Dendritic cell treated with granulocyte-macrophage colony-stimulating factor and Interleukin-4, amounts not matched to agents 40 ng/mL and 50 ng/mL, for 4 days (primary cell): Measurements from ENCODE around the gene VPS33B.
A peak's percentile ranks its signal among the peaks of the same experiment; 100 is the strongest.

ENCODE experiments used
- H3K27ac Mint-ChIP-seq: one replicate; pipeline ENCODE4 v1.8.0; 2022; ENCODE audit warnings: mild to moderate bottlenecking, mixed read lengths
- H3K27me3 Mint-ChIP-seq: one replicate; pipeline ENCODE4 v1.8.0; 2022; ENCODE audit warnings: mild to moderate bottlenecking, mixed read lengths
- H3K36me3 Mint-ChIP-seq: one replicate; pipeline ENCODE4 v1.8.0; 2022; ENCODE audit warnings: low read depth, mixed read lengths
- H3K4me1 Mint-ChIP-seq: one replicate; pipeline ENCODE4 v1.8.0; 2022; ENCODE audit warnings: low read depth, mixed read lengths
- H3K4me3 Mint-ChIP-seq: one replicate; pipeline ENCODE4 v1.8.0; 2022; ENCODE audit warnings: mild to moderate bottlenecking, moderate library complexity, mixed read lengths
- H3K9me3 Mint-ChIP-seq: one replicate; pipeline ENCODE4 v1.8.0; 2022; ENCODE audit warnings: mixed read lengths
- intact Hi-C: fragments of 100-400 bp; cut with micrococcal nuclease; formaldehyde crosslinking; loops from one replicate; pipeline ENCODE4 v1.15.0; 2022

Gene VPS33B

DNA sequence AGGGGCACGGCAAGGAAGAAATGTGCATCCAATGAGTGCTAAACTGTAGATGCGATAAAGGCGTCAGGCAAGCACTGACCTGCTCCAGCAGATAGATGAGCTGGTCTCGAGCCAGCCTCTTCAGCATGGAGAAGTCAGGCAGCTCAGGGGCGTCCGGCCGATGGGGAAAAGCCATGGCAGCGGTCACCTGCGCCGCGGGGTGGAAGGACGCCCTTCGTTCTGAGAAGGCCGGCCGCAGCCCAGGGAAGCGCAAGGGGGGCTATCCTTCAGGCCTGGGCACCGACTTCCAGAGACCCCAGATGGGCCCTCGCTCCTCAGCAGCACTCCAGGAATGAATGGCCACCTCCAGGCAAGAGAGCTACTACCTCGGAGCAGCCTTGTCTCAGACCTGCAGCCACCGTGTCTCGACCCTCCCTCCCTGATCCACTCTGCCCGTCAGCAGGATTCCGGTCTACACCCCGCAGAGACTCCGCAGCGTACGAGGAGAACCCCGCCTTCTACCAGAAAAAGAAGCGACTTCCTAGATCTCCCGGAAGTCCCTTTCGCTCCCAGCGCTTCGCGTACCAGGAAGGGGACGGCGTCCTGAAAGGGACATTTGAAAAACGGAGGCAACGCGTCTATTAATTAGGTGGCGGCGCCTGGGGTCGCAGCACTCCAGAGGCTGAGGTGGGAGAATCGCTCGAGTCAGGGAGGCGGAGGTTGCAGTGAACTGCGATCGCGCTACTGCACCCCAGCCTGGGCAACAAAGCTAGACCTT lies at the start of gene VPS33B:
TSS of gene VPS33B (minus strand) at position 520 of the 757 bp plus-strand sequence. CDS start at position 175, 345 bp downstream.
- peak within 1 kb of the TSS; percentile 96 for H3K27ac Mint-ChIP-seq
- H3K4me1 Mint-ChIP-seq: peaks cover 36% of the 10 kb centered on the region
- intact Hi-C loops: loop anchor here (1.0 kb wide), 1 partner anchor 28 kb away; the partner anchor contains the start of gene PRC1
- H3K4me3 Mint-ChIP-seq: peak within 1 kb of the TSS; percentile 92
- no peaks in the 10 kb centered on the region for H3K27me3 Mint-ChIP-seq
- H3K36me3 Mint-ChIP-seq: peaks cover 32% of the 10 kb centered on the region
- H3K9me3 Mint-ChIP-seq: no peaks in the 10 kb centered on the region

GRCh38 chr15:91072161-91072560 lies 49.8 kb upstream of the VPS33B start:
- no peak overlapping the region for H3K27ac Mint-ChIP-seq
- H3K4me1 Mint-ChIP-seq: peaks cover 12% of the 10 kb centered on the region
- H3K27me3 Mint-ChIP-seq: peaks cover 24% of the 10 kb centered on the region
- H3K36me3 Mint-ChIP-seq: no peaks in the 10 kb centered on the region
- no peak overlapping the region for H3K4me3 Mint-ChIP-seq
- H3K9me3 Mint-ChIP-seq: no peaks in the 10 kb centered on the region
- intact Hi-C loops: no loop called here

DNA sequence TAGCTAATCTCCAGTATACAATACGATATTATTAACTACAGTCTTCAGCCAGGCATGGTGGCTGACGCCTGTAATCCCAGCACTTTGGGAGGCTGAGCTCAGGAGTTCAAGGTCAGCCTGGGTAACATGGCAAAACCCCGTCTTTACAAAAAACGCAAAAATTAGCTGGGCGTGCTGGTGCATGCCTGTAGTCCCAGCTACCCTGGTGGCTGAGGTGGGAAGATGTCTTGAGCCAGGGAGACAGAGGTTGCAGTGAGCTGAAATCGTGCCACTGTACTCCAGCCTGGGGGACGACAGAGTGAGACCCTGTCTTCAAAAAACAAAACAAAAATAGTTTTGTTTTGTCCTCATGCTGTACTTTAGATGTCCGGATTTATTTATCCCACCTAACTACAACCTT lies 48.5 kb upstream of the VPS33B start:
- Mint-ChIP-seq H3K27me3 (peaks cover 24% of the 10 kb centered on the region), H3K4me3 (no peak overlapping the region), H3K9me3 (no peaks in the 10 kb centered on the region), H3K36me3 (no peaks in the 10 kb centered on the region), H3K4me1 (peaks cover 11% of the 10 kb centered on the region), H3K27ac (no peak overlapping the region)
- intact Hi-C loops: no loop called here

DNA sequence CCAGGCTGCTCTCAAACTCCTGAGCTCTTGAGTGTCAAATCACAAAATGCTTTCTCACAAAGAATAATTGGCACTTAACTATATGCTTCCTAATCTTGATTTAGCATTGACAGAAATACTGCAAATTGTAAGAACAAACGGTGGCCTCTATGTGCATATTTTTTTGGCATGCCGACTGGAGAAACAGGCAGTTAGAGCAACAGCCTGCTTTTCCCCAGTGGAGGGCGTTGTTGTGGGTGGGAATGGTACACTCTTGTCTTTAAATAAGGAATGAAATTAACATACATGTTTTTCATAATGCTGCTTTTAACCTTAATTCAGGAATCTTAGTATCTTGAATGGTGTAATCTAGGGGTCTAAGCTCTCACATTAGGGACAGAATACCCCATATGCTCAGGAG lies 46.6 kb upstream of the VPS33B start:
- peaks cover 24% of the 10 kb centered on the region for H3K27me3 Mint-ChIP-seq
- H3K4me3 Mint-ChIP-seq: no peak overlapping the region
- no peaks in the 10 kb centered on the region for H3K36me3 Mint-ChIP-seq
- intact Hi-C loops: no loop called here
- peaks cover 10% of the 10 kb centered on the region for H3K9me3 Mint-ChIP-seq
- no peak overlapping the region for H3K27ac Mint-ChIP-seq
- H3K4me1 Mint-ChIP-seq: peaks cover 6% of the 10 kb centered on the region

GRCh38 chr15:91068436-91068835 lies 46.0 kb upstream of the VPS33B start:
- Mint-ChIP-seq H3K9me3 (peaks cover 12% of the 10 kb centered on the region), H3K4me1 (peaks cover 6% of the 10 kb centered on the region), H3K27ac (no peak overlapping the region), H3K4me3 (no peak overlapping the region), H3K36me3 (no peaks in the 10 kb centered on the region), H3K27me3 (peaks cover 23% of the 10 kb centered on the region)
- intact Hi-C loops: no loop called here

DNA sequence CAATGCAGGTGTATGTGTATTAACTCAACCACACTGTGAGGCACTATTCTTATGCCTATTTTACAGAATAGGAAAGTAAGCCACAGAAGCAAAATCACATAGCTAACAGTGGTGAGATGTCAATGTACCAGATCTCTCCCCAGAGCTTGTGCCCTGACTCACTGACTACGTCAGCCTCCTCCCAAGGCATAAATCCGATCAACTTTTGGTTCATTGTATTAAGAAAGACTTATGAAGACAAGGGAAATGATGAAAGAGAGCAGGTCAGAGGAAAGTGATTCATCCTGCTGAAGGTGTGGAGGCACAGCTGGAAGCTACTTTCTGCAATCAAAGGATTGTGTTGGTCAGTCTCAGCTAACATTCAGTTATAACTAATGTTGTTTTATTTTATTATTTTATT lies 44.6 kb upstream of the VPS33B start:
- Mint-ChIP-seq H3K27me3 (peaks cover 18% of the 10 kb centered on the region), H3K36me3 (no peaks in the 10 kb centered on the region), H3K9me3 (peaks cover 12% of the 10 kb centered on the region)

DNA sequence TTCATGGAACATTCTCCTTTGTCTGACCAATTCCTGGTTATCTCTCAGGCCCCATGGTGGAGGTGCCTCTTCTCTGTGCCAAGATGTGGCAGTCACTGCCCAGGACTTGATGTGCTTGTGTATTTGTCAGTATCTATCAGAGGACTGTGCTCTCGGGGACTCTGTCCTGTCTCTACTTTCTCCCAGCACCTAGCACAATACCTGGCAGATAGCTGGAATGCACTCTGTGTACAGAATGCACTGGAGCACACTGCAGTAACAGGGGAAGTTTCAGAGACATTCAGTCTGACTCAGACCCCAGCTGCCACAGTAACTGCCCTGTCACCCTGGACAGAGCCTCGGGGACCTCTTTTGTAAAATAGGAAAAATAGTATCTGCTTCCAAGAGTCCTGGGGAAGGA lies 43.1 kb upstream of the VPS33B start:
- Mint-ChIP-seq H3K4me3 (no peak overlapping the region), H3K9me3 (peaks cover 12% of the 10 kb centered on the region), H3K36me3 (no peaks in the 10 kb centered on the region), H3K27me3 (peaks cover 16% of the 10 kb centered on the region), H3K4me1 (no peaks in the 10 kb centered on the region), H3K27ac (no peak overlapping the region)
- intact Hi-C loops: no loop called here

More for the DNA sequence above, 44.6 kb upstream of the VPS33B start:
- no peak overlapping the region for H3K27ac Mint-ChIP-seq
- intact Hi-C loops: no loop called here
- peaks cover 2% of the 10 kb centered on the region for H3K4me1 Mint-ChIP-seq
- no peak overlapping the region for H3K4me3 Mint-ChIP-seq

DNA sequence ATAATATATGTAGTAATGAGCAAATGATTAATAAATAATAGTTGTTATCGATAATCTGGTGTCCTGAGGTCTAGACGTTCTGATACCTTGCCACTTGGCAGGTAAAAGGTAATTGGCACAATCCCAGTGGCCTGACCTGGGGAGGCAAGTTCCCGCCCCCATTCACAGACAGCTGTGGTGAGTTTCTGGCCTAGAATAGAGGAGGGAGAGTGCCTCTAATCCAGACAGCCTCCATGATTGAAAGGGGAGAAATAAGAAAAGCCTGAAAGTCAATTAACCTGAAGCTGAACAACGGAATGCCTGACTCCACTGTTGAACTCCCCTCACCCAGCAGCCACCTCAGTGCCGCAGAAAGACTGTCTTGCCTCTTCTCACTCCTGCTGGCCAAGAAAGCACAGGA lies 39.6 kb upstream of the VPS33B start:
- H3K9me3 Mint-ChIP-seq: peaks cover 12% of the 10 kb centered on the region
- H3K4me1 Mint-ChIP-seq: no peaks in the 10 kb centered on the region
- H3K4me3 Mint-ChIP-seq: no peak overlapping the region
- H3K27me3 Mint-ChIP-seq: peaks cover 20% of the 10 kb centered on the region
- H3K27ac Mint-ChIP-seq: no peak overlapping the region
- H3K36me3 Mint-ChIP-seq: no peaks in the 10 kb centered on the region
- intact Hi-C loops: no loop called here

DNA sequence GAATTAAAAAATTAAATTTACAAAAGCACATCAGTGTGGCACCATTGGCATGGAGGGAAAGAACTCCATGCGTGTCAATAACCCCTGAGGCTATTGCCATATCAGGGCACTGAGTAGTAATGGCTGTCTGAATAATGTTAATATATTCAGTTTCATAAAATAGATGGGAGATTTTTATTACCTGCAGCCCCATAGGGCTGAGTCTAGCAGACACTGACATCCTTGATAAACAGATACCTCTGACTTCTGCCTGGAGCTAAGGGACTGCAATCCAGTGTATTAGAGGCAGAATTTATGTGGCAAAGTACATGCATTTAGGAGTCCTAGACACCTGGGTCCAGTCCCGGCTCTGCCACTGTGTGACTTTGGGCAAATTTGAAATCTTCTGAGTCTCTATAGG lies 38.8 kb upstream of the VPS33B start:
- Mint-ChIP-seq H3K36me3 (no peaks in the 10 kb centered on the region), H3K4me1 (peaks cover 2% of the 10 kb centered on the region), H3K27me3 (peaks cover 25% of the 10 kb centered on the region), H3K27ac (no peak overlapping the region), H3K4me3 (no peak overlapping the region), H3K9me3 (peaks cover 12% of the 10 kb centered on the region)
- intact Hi-C loops: no loop called here

GRCh38 chr15:91055548-91056331 lies 33.3 kb upstream of the VPS33B start:
- H3K4me1 Mint-ChIP-seq: peaks cover 14% of the 10 kb centered on the region
- H3K27ac Mint-ChIP-seq: no peak overlapping the region
- H3K4me3 Mint-ChIP-seq: peak overlapping the region; percentile 37
- no peaks in the 10 kb centered on the region for H3K9me3 Mint-ChIP-seq
- intact Hi-C loops: loop anchor here (1.0 to 2.0 kb wide), 2 partner anchors 169 to 216 kb away; no protein-coding TSS in a partner anchor
- no peaks in the 10 kb centered on the region for H3K36me3 Mint-ChIP-seq
- peaks cover 52% of the 10 kb centered on the region for H3K27me3 Mint-ChIP-seq

- Mint-ChIP-seq H3K27me3 (peaks cover 52% of the 10 kb centered on the region), H3K36me3 (no peaks in the 10 kb centered on the region), H3K4me1 (peaks cover 14% of the 10 kb centered on the region), H3K4me3 (no peak overlapping the region), H3K27ac (no peak overlapping the region), H3K9me3 (no peaks in the 10 kb centered on the region)
- intact Hi-C loops: no loop called here
These were observed 32.4 kb upstream of the VPS33B start for GRCh38 chr15:91054816-91055215.

- H3K27ac Mint-ChIP-seq: no peak overlapping the region
- no peak overlapping the region for H3K4me3 Mint-ChIP-seq
- H3K9me3 Mint-ChIP-seq: peaks cover 9% of the 10 kb centered on the region
- intact Hi-C loops: no loop called here
- peaks cover 43% of the 10 kb centered on the region for H3K27me3 Mint-ChIP-seq
- no peaks in the 10 kb centered on the region for H3K36me3 Mint-ChIP-seq
- peaks cover 30% of the 10 kb centered on the region for H3K4me1 Mint-ChIP-seq
These were observed 28.9 kb upstream of the VPS33B start for GRCh38 chr15:91051248-91051647.

DNA sequence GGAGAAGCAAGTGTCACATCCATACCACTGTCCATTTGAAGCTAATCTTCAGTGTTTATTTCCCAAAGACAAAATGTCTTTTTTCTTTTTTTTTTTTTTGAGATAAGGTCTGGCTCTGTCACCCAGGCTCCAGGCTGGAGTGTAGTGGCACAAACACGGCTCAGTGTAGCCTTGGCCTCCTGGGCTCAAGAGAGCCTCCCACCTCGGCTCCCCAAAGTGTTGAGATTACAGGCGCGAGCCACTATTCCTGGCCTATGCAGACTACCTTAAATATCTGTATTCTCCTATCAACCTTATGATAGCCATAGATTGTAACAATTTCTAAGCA lies 27.7 kb upstream of the VPS33B start:
- no peak overlapping the region for H3K27ac Mint-ChIP-seq
- H3K4me1 Mint-ChIP-seq: peaks cover 19% of the 10 kb centered on the region
- intact Hi-C loops: no loop called here
- H3K4me3 Mint-ChIP-seq: no peak overlapping the region
- peaks cover 37% of the 10 kb centered on the region for H3K27me3 Mint-ChIP-seq
- peaks cover 9% of the 10 kb centered on the region for H3K9me3 Mint-ChIP-seq
- no peaks in the 10 kb centered on the region for H3K36me3 Mint-ChIP-seq

GRCh38 chr15:91049378-91050127 lies 27.2 kb upstream of the VPS33B start:
- H3K4me1 Mint-ChIP-seq: peaks cover 19% of the 10 kb centered on the region
- peaks cover 9% of the 10 kb centered on the region for H3K9me3 Mint-ChIP-seq
- no peak overlapping the region for H3K27ac Mint-ChIP-seq
- H3K27me3 Mint-ChIP-seq: peaks cover 32% of the 10 kb centered on the region
- no peak overlapping the region for H3K4me3 Mint-ChIP-seq
- intact Hi-C loops: loop anchor here (1.0 kb wide), 1 partner anchor 93 kb away; no protein-coding TSS in a partner anchor
- no peaks in the 10 kb centered on the region for H3K36me3 Mint-ChIP-seq
